Stimulated activated CD4-positive, alpha-beta T cell treated with anti-CD3 and anti-CD28 coated beads, TNF-alpha, amount 100 ng/mL, for 4 hours (primary cell): ENCODE measurements around the gene SPATA33.

Source experiments
- DNase-seq, 3 experiments: peaks; one replicate each; pipeline ENCODE4 v3.0.0-alpha.2; 2020; ENCODE audit warnings: low read depth in 3 of 3

Gene SPATA33

DNA sequence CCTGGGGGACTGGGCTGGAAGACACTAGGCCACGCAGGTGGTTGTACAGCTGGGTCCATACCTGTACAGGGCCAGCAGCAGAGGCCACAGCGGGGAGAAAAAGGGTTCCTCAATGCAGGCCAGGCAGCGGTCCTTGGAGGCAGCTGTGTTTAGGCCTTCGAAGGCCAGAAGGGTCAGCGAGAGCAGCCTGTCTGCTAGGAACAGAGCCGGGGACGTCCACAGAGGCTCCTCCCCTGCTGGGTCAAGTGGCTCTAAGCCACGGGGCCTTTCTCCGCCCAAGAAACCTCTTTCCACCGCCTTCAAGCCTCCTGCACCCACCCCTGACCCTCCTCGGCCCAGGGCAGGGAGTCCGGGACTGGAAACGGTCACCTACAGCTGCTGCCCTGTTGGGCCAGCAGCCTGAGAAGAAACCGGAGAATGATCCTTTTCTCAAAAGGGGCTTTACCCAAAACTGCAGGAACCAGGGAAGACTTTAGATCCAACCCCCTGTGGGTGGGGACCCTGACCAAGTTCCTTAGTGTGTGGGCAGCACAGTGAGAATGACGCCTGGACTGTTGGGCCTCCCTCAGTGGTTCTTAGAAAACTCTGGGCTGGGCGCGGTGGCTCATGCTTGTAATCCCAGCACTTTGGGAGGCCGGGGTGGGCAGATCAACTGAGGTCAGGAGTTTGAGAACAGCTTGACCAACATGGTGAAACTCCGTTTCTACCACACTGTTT, 52.2 kb downstream of the SPATA33 start:
- no peak for DNase-seq

DNA sequence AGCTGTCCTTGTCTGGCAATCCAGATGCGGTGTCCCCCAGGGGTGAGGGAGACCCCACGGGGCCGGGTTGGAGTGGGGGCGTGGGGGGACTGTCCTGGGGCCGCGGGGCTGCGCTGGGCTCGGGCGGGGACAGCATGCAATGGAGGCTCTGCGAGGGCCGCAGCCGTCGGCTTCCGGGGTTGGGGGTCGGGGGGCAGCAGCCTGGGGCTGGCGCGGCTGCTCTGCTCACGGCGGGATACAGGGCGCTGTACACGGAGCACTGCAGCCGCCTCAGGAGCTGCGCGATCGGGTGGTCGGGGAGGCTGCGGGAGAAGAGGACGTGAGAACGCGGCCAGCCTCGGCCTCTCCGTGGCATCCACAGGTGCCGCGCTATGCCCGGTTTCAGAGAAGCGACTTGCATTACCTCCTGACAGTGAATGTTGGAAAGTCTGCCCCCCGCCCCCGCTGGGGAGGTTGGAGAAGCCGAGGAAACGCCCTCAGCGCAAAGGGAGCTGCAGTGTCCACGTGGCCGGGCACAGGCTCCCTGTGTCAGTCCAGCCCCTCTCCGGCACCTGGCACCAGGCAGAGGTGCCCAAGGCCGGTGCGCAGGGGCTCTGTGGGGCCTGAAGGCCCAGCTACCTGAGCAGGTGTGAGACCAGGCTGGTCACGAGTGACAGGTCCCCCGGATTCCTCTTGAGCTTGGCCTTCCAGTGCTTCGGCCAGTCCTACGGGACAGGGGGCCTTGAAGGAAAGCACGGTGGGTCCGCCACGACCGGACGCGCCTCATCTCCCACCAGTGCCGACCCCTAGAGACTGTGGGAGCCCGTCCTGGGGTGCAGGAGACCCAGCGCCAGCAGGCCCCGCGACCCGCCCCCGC, 53.3 kb downstream of the SPATA33 start:
- DNase-seq: no peak

GRCh38 chr16:89711601-89712273, 54.1 kb downstream of the SPATA33 start:
- peak; percentile 47 to 80 (median 66) for DNase-seq

DNA sequence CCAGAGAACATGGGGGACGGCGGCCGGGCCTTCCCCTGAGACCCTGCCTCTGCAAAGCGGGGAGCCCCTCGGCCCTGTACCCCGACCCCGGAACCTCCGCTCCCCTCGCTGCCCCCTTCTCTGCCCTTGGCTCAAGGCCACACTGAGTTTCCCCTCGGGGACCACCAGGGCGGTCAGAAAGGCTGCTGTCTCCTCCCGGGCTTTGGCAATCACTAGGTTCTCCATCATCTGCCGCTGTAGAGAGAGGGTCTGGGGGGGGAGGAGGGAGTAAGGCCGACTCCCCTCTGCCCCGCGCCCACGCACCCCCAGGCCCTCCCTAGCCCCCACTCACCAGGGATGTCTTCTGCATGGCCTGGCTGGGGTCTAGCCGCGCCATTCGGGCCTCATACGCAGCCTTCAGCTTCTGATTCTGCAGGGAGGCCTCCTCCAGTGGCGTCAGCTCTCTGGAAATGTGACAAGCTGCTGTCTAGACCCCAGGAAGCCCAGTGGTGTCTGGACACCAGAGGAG, 54.7 kb downstream of the SPATA33 start:
- DNase-seq: no peak

- no peak for DNase-seq
Observed at GRCh38 chr16:89716493-89716892, 58.9 kb downstream of the SPATA33 start.

- DNase-seq: no peak
Observed at GRCh38 chr16:89716916-89717687, 59.5 kb downstream of the SPATA33 start.

DNA sequence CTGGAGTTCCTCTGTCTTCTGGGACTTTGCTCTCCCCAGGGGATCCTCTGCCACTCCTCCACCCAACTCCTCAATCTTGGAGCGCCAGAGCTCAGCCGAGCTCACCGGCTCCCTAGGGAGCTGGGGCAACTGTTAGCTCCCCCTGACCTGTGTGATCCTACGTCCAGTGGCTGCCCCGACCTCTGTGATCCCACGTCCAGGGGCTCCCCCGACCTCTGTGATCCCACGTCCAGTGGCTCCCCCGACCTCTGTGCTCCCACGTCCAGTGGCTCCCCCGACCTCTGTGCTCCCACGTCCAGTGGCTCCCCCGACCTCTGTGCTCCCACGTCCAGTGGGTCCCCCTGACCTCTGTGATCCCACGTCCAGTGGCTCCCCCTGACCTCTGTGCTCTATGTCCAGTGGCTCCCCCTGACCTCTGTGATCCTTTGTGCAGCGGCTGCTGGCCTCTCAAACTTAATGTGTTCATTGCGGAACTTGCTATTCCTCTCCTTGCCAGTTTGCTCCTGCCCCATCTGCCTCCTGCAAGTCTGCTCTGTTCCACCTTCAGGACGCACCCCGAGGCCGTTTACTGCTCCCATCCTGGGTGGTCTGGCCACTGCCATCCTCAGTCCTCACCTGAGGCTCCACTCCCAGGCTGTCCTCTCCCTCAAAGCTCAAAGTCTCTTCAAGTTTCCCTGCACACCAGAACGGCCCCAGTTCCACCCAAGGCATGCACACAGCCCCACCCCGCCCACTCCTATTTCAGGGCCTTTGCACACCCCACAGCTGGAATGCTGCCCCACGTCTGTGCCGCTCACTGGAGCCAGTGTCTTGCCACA, 60.3 kb downstream of the SPATA33 start:
- DNase-seq: no peak
